T-helper 1 cell treated with Interleukin-12 subunit alpha and Interleukin-12 subunit beta and Interleukin-4 antibody, amounts not matched to agents 30 μg/mL and 1 μg/mL, for 36 hours (primary cell): ENCODE data around the gene REL.

Source experiments
- H3K27ac Mint-ChIP-seq: one replicate; pipeline ENCODE4 v1.8.0; 2021; ENCODE audit warnings: mild to moderate bottlenecking, mixed read lengths
- H3K27me3 Mint-ChIP-seq: one replicate; pipeline ENCODE4 v1.8.0; 2021; ENCODE audit warnings: low read depth, mixed read lengths
- H3K36me3 Mint-ChIP-seq: one replicate; pipeline ENCODE4 v1.8.0; 2021; ENCODE audit warnings: low read depth, mixed read lengths
- H3K4me1 Mint-ChIP-seq: one replicate; pipeline ENCODE4 v1.8.0; 2021; ENCODE audit warnings: low read depth, mixed read lengths
- H3K4me3 Mint-ChIP-seq: one replicate; pipeline ENCODE4 v1.8.0; 2021; ENCODE audit warnings: mild to moderate bottlenecking, moderate library complexity, mixed read lengths
- H3K9me3 Mint-ChIP-seq: one replicate; pipeline ENCODE4 v1.8.0; 2021; ENCODE audit warnings: mixed read lengths

REL gene

GRCh38 chr2:60881047-60881932 is at the start of gene REL:
REL (plus strand) TSS chr2:60881574; CDS start chr2:60881841, 267 bp downstream.
- Mint-ChIP-seq H3K27me3 (no peaks in the 10 kb centered on the region), H3K36me3 (peaks cover 17% of the 10 kb centered on the region), H3K4me3 (peak within 1 kb of the TSS; percentile 100), H3K9me3 (no peaks in the 10 kb centered on the region), H3K27ac (peak within 1 kb of the TSS; percentile 96), H3K4me1 (peaks cover 27% of the 10 kb centered on the region)

GRCh38 chr2:60831921-60832320 is 49.5 kb upstream of the REL start:
- no peaks in the 10 kb centered on the region for H3K9me3 Mint-ChIP-seq
- H3K36me3 Mint-ChIP-seq: no peaks in the 10 kb centered on the region
- H3K4me1 Mint-ChIP-seq: peaks cover 2% of the 10 kb centered on the region
- H3K27ac Mint-ChIP-seq: no peak overlapping the region
- H3K4me3 Mint-ChIP-seq: no peak overlapping the region
- H3K27me3 Mint-ChIP-seq: peaks cover 3% of the 10 kb centered on the region

- H3K4me1 Mint-ChIP-seq: no peaks in the 10 kb centered on the region
- H3K9me3 Mint-ChIP-seq: no peaks in the 10 kb centered on the region
- H3K36me3 Mint-ChIP-seq: no peaks in the 10 kb centered on the region
- H3K4me3 Mint-ChIP-seq: no peak overlapping the region
- H3K27ac Mint-ChIP-seq: no peak overlapping the region
- H3K27me3 Mint-ChIP-seq: peaks cover 3% of the 10 kb centered on the region
Observed at GRCh38 chr2:60832621-60833020, 48.8 kb upstream of the REL start.

DNA sequence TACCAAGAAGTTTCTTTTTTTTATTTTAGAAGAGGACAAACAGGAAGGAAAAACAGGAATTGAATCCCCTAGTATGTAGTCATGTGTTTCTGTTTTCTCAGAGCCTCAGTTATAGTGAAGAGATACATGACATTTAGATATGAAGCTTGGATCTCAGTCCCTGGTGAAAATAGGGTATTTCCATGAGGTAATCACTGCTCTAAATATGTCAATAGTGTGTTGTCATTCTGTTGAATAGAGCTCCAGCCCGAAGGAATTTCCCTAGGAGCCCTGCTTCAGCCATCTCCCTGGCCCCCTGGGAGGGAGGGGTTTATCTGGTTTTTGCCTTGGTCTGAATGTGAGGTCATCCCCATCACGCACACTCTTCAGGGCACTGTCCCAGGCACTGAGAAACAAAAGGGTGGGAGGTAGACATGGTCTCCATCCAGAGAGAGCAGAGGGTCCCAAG is 47.1 kb upstream of the REL start:
- H3K27ac Mint-ChIP-seq: no peak overlapping the region
- H3K4me1 Mint-ChIP-seq: no peaks in the 10 kb centered on the region
- H3K27me3 Mint-ChIP-seq: peaks cover 3% of the 10 kb centered on the region
- no peaks in the 10 kb centered on the region for H3K9me3 Mint-ChIP-seq
- no peaks in the 10 kb centered on the region for H3K36me3 Mint-ChIP-seq
- no peak overlapping the region for H3K4me3 Mint-ChIP-seq

GRCh38 chr2:60836491-60836890 is 44.9 kb upstream of the REL start:
- Mint-ChIP-seq H3K36me3 (no peaks in the 10 kb centered on the region), H3K9me3 (no peaks in the 10 kb centered on the region), H3K4me1 (peaks cover 6% of the 10 kb centered on the region), H3K27ac (no peak overlapping the region), H3K4me3 (no peak overlapping the region), H3K27me3 (peaks cover 3% of the 10 kb centered on the region)

GRCh38 chr2:60837123-60837522 is 44.3 kb upstream of the REL start:
- peaks cover 6% of the 10 kb centered on the region for H3K4me1 Mint-ChIP-seq
- H3K9me3 Mint-ChIP-seq: no peaks in the 10 kb centered on the region
- no peak overlapping the region for H3K27ac Mint-ChIP-seq
- H3K4me3 Mint-ChIP-seq: no peak overlapping the region
- H3K27me3 Mint-ChIP-seq: peaks cover 3% of the 10 kb centered on the region
- no peaks in the 10 kb centered on the region for H3K36me3 Mint-ChIP-seq

- no peaks in the 10 kb centered on the region for H3K9me3 Mint-ChIP-seq
Observed at GRCh38 chr2:60838481-60838880, 42.9 kb upstream of the REL start.

GRCh38 chr2:60839126-60839813 is 42.1 kb upstream of the REL start:
- Mint-ChIP-seq H3K27ac (no peak overlapping the region), H3K27me3 (no peaks in the 10 kb centered on the region), H3K9me3 (no peaks in the 10 kb centered on the region), H3K4me1 (peaks cover 6% of the 10 kb centered on the region), H3K36me3 (no peaks in the 10 kb centered on the region), H3K4me3 (no peak overlapping the region)

More at GRCh38 chr2:60838481-60838880, 42.9 kb upstream of the REL start:
- Mint-ChIP-seq H3K4me3 (no peak overlapping the region), H3K36me3 (no peaks in the 10 kb centered on the region), H3K4me1 (peaks cover 6% of the 10 kb centered on the region), H3K27me3 (peaks cover 3% of the 10 kb centered on the region), H3K27ac (no peak overlapping the region)

- Mint-ChIP-seq H3K4me3 (no peak overlapping the region), H3K27ac (no peak overlapping the region), H3K27me3 (no peaks in the 10 kb centered on the region), H3K36me3 (no peaks in the 10 kb centered on the region), H3K4me1 (peaks cover 6% of the 10 kb centered on the region), H3K9me3 (no peaks in the 10 kb centered on the region)
Observed at GRCh38 chr2:60840880-60841279, 40.5 kb upstream of the REL start.

- Mint-ChIP-seq H3K36me3 (no peaks in the 10 kb centered on the region), H3K27ac (no peak overlapping the region), H3K4me1 (peaks cover 6% of the 10 kb centered on the region), H3K9me3 (no peaks in the 10 kb centered on the region), H3K27me3 (no peaks in the 10 kb centered on the region), H3K4me3 (no peak overlapping the region)
Observed at GRCh38 chr2:60843006-60843405, 38.4 kb upstream of the REL start.

DNA sequence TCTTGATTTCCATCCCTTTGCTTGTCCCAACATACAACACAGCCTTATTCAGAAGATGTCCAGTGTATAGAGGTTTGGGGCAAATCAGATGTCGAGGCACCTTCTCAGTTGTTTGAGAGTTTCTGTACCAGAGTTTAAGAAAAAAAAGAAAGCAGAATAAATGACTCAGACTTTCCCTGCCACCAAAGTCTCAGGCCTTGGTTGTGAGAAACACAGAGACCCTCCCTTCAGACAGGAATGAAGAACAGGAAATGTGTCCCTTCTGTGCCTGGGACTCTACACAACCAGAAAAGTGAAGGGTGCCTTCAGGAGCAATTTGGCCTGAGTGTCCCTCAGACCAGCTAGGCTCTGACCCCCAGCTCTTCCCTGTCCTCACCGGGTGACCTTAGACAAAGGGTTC is 37.3 kb upstream of the REL start:
- Mint-ChIP-seq H3K36me3 (no peaks in the 10 kb centered on the region), H3K4me3 (no peak overlapping the region), H3K4me1 (peaks cover 6% of the 10 kb centered on the region), H3K9me3 (no peaks in the 10 kb centered on the region), H3K27me3 (no peaks in the 10 kb centered on the region), H3K27ac (no peak overlapping the region)

GRCh38 chr2:60847854-60848253 is 33.5 kb upstream of the REL start:
- no peak overlapping the region for H3K27ac Mint-ChIP-seq
- no peaks in the 10 kb centered on the region for H3K36me3 Mint-ChIP-seq
- no peaks in the 10 kb centered on the region for H3K27me3 Mint-ChIP-seq
- H3K9me3 Mint-ChIP-seq: no peaks in the 10 kb centered on the region
- H3K4me3 Mint-ChIP-seq: no peak overlapping the region
- H3K4me1 Mint-ChIP-seq: peaks cover 2% of the 10 kb centered on the region

GRCh38 chr2:60849187-60849586 is 32.2 kb upstream of the REL start:
- no peak overlapping the region for H3K27ac Mint-ChIP-seq
- H3K4me1 Mint-ChIP-seq: peaks cover 2% of the 10 kb centered on the region
- H3K36me3 Mint-ChIP-seq: no peaks in the 10 kb centered on the region
- no peaks in the 10 kb centered on the region for H3K9me3 Mint-ChIP-seq
- H3K27me3 Mint-ChIP-seq: no peaks in the 10 kb centered on the region
- H3K4me3 Mint-ChIP-seq: no peak overlapping the region

DNA sequence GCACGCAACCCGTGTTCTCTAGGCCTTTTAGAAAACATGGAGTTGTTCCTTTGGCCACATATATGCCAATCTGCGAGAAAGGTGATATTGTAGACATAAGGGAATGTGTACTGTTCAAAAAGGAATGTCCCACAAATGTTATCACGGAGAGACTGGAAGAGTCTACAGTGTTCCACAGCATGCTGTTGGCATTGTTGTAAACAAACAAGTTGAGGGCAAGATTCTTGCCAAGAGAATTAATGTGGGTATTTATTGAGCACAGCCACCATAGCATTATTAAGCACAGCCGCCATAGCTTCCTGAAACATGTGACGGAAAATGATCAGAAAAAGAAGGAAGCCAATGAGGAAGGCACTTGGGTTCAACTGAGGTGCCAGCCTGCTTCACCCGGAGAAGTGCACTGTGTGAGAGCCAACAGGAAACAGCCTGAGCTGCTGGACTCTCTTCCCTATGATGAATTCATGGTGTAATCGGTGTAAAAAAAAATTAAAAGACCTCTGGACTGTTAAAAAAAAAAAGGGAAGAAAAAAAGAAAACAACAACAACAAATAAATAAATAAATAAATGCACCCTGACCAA is 29.0 kb upstream of the REL start:
- Mint-ChIP-seq H3K27me3 (no peaks in the 10 kb centered on the region), H3K27ac (no peak overlapping the region)

DNA sequence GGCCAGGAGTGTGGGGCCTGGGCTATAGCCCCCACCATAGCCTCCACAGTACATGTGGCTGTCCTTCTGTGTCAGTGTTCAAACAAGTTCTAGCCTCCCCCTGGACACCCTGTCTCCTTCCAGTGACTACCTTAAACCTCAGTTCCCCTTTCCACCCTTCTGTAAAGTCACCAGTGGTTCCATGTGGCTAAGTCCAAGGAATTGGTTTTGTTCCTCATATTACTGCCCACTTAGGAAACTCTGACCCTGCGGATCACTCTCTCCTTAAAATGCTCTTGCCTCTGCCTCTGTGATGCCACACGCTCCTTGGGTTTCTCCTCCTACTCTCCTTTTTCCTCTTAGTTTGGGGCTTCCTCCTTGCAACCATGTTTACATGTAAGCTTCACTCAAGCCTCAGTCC is 27.8 kb upstream of the REL start:
- Mint-ChIP-seq H3K9me3 (no peaks in the 10 kb centered on the region), H3K36me3 (no peaks in the 10 kb centered on the region), H3K4me3 (no peak overlapping the region), H3K27me3 (no peaks in the 10 kb centered on the region), H3K27ac (no peak overlapping the region), H3K4me1 (peaks cover 2% of the 10 kb centered on the region)

More for the DNA sequence above, 29.0 kb upstream of the REL start:
- Mint-ChIP-seq H3K9me3 (no peaks in the 10 kb centered on the region), H3K36me3 (no peaks in the 10 kb centered on the region), H3K4me3 (no peak overlapping the region), H3K4me1 (peaks cover 2% of the 10 kb centered on the region)
